HG03521 (cell line): ENCODE results near the gene ZNF655.
"Not testable (repeated sequence)": the region's sequence is repeated elsewhere in the genome, so short reads cannot be mapped to it uniquely, and the experiment has no call there.

Experiments used
- ATAC-seq: cut with Tn5 transposase; IDR thresholded peaks from one replicate; pipeline ENCODE4 v1.9.1; 2021; ENCODE audit warnings: mild to moderate bottlenecking, moderate library complexity; ENCODE audit not compliant: unreplicated experiment

The ZNF655 gene

DNA sequence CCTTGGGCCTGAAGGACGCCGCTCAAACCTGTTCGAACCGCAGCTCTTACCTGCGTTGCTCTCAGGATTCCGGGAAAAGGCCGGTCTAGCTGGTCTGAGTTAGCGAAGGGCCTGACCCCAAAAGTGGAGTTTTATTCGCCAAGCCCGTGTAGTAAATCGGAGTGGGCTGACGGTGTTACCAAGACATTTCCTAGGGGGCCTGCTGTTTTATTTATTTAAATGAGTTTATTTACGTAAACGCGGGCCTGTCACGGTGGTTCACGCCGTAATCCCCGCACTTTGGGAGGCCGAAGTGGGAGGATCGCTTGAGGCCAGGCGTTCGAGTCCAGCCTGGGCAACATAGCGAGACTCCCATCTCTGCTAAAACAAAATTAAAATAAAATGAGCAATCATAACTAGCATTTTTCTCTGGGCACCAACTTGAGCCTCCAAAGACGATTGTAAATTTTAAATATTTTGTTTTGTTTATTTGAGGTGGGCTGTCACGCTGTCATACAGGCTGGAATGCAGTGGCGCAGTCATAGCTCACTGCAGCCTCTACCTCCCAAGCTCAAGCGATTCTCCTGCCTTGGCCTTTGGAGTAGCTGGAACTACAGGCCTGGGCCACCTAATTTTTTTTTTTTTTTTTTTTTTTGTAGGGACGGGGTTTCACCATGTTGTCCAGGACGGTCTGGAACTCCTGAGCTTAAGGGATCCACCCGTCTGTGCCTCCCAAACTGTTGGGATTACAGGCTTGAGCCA, 903 bp downstream of the ZNF655 start:
- ATAC-seq = no peak

DNA sequence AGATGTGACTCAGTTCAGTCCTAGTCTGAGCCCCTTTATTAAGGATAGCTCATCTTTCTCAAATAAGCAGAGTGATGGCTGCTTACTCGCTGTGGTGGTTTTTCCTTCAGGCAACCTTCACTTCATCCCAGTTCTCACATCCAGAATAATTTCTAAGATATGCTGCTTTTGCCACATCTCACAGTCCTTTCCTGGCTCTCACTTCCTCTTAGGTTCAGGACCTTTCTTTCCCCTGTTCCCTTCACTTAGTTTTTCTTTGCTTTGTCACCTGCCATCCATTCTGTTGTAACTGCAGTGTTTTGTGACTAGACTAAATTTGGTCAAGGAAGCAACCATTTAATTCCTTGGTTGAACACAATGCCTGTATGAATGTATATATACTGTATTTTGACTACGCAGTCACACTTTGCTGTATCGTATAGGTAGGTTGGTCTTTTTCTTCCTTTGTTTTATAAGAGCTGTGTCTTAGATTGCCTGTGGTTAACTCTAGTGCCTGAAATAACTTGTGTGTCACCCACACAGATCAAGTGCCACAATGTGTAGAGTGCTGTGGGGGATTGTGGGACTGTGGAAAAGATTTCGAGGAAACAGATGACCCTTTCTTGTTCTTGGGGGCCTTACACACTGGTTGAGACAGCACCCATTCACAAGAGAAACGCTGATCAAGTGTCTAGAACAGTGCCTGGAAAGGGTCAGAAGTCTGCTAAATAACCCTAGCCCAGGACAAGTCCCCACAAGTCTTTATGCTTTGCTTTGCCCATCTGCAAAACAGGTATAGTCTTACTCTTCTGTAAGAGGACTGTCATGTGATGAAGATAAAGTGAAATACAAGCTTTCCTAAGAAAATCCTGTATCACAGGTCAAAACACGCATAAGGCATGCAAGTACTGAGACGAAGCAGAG, 2.6 kb downstream of the ZNF655 start:
- ATAC-seq = no peak

DNA sequence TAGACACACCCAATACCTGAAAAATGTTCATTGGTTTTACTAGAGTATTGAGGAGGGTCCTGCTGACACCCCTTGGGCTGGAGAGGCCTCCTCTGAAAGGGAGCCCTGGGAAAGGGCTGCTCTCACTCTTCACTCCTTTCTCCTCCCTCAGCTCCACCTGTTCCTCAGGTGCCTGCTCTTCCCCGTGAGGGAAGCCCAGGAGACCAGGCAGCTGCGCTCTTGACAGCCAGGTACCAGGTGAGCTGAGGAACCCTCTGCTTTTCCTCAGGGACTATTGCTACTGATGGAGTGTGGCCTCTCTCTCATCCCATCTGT, 3.3 kb downstream of the ZNF655 start:
- ATAC-seq = no peak

DNA sequence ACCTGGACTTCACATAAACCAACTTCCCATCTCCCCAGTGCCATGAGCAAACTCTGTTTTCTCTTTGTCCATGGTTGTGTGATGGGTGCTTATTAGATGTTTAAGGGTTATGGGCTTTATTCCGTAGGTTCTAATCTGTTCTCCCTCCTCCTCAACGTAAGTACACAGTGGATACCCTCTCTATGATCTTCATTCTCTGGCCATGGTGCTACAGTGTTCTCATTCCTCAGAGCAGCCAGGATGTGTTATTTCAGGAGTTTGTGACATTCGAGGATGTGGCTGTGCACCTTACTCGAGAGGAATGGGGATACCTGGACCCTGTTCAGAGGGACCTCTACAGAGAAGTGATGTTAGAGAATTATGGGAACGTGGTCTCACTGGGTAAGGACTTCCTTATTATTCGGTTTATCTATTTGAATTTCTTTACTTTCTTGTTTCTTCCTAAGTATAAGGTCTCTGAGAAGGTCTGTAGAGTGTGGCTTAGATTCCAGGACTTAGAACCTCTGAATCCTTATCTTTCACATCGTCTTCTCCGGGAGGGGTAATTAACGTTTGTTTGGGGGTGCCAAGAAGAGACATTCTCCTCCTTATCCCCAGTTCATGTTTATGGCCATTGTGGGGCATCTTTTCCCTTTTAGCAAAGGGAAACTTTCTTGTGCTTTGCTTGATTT, 3.8 kb downstream of the ZNF655 start:
- ATAC-seq = no peak

DNA sequence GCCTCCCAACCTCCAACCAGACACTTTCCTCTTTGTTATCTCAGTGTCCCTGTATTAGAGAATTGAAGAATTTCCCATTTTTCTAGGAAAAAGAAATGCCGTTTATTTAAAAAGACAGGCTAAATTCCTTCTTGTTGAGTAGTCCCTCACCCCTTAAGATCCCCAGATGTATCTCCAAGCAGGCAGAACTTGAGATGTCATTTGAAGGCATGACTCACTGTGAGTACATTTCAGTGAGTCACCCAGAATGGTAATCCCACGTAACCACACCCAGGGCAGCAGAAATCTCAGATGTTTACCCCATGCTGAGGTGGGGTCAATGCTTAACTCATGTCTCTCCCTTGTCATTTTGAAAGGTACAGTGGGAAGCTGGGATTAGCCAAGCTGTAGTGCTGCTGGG, 4.4 kb downstream of the ZNF655 start:
- ATAC-seq = no peak

DNA sequence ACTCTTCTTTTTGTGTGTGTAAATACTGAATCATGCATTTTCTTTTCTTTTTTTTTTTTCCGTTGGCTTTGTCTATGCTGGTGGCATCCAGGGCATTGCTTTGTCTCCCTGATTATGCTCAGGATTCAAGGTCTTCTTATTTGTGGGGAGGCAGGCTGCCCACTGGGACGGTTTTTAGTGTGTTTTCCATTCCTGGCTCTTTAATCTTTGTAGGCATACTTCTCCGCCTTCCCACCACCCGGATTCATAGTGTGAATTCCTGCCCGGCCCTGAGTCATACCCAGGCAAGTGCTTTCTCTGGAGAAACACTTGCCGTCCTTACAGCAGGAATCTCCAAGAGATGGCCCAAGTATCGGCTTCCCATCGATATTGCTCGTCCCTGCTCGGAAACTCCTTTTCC, 5.2 kb downstream of the ZNF655 start:
- no peak for ATAC-seq

DNA sequence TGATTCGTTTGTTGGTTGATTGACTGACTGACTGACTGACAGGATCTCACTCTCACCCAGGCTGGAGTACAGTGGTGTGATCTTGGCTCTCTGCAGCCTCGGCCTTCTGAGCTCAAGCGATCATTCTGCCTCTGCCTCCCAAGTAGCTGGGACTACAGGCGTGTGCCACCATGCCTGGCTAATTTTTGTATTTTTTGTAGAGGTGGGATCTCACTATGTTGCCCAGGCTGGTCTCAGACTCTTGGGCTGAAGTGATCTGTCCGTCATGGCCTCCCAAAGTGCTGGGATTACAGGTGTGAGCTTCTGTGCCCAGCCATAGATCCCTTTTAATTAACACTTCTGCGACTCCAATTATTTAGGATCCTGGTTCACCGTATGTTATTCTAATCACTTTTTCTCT, 10.3 kb downstream of the ZNF655 start:
- ATAC-seq = not testable (repeated sequence)

DNA sequence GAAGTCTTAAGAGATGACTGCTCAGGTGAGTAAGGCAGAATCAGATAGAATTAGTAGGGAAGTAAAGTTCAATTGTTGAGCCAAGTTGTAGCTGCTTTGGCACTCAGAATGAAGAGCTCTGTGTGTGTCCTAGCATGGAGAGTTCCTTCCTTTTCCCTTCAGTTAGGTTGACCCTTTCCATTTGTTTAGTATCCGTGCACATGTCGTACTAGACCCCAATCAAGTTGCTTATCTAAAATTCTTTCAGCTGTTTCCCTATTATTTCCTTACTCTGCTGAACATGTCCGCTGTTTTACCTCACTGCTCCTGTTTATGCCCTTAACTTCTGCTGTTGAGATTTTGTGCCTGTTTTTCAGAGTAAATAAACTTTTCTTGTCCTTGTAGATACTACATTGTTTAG, 13.3 kb downstream of the ZNF655 start:
- ATAC-seq = no peak

DNA sequence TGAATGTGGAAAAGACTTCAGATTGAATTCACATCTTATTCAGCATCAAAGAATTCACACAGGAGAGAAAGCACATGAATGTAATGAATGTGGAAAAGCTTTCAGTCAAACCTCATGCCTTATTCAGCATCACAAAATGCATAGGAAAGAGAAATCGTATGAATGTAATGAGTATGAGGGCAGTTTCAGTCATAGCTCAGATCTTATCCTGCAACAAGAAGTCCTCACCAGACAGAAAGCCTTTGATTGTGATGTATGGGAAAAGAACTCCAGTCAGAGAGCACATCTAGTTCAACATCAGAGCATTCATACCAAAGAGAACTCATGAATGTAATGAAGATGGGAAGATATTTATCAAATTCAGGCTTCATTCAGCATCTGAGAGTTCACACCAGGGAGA, 14.8 kb downstream of the ZNF655 start:
- ATAC-seq = no peak

DNA sequence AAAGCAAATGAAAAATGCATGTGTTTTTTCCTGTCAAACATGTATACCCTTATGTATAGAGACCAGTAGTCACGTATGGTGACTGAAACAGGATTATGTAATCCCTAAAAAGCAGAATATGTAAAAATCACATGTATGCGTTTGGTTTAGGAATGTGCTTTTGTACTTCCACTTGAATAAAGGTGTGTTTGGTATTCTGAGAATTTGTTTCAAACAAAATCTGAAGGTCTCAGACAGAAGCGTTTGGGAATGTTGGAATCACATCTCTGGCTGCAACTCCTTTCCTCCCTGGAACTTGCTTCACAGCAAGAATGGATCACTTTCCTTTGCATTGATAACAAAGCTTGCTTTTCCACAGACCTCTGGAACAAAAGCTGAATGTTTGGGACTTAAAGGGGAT, 17.8 kb downstream of the ZNF655 start:
- ATAC-seq = no peak

DNA sequence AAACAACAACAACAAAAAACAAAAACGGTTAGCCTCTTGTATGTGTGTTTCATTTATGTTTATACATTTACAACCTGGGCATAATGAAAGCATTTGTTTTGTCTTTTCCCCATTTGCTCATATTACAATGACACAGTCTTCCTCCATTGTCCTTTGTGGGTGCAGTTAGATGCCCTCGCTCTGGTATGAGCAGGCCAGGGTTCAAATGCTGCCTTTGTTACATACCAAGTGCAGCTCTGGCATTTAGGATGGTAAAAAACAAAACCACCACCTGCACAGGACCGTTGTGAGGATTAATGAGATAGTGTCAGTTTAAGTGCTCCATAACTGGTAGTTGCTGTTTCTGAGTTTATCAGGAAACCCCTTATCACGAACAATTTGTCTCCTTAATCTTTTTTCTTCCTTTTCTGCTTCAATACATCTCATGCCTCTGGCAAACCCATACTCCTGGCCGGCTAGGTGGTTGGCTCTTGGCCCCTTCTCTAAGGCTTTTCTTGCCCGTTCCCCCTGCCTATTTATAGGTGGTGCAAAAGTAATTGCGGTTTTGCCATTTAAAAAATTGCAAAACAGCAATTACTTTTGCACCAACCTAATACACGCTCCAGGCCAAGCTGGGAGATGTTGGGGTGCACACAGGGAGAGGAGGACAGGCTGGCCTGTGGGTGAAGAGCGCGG, 21.0 kb downstream of the ZNF655 start:
- no peak for ATAC-seq

DNA sequence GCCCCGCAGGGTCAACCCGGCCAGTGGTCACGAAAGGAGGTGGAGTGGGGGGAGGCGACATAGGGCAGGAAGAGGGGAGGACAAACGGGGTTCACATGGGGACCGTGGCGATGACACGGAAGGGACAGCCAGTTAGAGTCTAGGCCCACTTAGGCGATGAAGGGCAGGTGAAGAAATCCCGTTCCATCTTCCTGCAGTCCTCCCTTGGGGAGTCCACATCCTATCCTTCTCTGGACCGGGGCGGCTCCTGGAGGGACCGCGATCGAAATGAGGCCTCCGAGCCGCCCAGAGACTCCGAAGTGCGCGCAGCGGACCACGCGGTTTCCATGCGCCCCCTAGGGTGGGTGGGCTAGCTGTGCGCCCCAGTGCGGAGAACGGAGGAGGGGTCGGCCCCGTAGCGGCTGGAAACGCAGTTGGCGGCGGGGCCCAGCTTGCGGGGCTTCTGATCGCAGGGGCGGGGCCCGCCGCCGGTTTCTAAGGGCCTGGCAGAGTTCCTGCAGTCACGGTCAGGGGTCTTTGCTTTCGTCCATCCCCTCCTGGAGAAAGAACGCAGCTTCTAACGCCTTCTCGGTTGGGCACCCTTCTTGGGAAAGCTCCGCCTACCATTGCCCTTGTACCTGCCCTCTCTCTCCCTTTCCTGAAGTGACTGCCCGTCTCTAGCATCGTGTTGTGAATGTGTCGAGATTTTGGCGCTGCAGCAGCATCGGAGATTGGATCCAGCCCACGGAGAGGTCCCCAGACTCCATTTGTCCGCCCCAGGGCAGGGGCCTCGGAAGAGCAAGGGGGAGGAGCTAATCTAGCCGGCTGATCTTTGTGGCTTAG, 21.7 kb downstream of the ZNF655 start:
- no peak for ATAC-seq

DNA sequence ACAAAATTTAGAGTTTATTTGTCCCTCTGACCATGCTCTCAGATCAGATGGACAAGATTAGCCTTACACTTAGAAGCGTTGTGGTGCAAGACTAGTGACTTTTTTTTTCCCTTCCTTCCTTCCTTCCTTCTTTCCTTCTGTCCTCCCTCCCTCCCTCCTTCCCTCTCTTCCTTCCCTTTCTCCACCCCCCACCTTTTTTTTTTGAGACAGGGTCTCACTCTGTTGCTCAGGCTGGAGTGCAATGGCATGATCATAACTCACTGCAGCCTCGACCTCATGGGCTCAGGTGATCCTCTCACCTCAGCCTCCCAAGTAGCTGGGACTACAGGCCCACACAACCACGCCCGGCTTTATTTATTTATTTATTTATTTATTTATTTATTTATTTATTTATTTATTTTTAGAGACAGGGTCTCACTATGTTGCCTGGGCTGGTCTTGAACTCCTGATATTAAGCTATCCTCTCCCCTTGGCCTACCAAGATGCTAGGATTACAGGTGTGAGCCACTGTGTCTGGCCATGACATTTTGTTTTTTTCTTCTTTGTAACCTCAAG, 22.4 kb downstream of the ZNF655 start:
- not testable (repeated sequence) for ATAC-seq

DNA sequence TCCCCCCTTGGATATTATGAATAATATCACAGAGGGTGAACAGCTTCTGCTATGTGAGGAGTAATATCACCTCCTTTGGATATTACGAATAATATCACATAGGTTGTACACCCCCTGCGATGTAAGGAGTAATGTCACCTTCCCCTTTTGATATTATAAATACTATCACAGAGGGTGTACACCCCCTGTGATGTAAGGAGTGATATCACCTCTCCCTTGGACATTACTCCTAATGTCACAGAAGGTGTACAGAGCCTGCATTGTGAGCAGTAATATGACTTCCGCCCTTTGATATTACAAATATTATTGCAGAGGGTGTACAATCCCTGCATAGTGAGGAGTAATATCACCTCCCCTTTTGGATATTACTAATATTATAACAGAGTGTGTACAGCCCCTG, 30.4 kb downstream of the ZNF655 start:
- ATAC-seq = no peak

DNA sequence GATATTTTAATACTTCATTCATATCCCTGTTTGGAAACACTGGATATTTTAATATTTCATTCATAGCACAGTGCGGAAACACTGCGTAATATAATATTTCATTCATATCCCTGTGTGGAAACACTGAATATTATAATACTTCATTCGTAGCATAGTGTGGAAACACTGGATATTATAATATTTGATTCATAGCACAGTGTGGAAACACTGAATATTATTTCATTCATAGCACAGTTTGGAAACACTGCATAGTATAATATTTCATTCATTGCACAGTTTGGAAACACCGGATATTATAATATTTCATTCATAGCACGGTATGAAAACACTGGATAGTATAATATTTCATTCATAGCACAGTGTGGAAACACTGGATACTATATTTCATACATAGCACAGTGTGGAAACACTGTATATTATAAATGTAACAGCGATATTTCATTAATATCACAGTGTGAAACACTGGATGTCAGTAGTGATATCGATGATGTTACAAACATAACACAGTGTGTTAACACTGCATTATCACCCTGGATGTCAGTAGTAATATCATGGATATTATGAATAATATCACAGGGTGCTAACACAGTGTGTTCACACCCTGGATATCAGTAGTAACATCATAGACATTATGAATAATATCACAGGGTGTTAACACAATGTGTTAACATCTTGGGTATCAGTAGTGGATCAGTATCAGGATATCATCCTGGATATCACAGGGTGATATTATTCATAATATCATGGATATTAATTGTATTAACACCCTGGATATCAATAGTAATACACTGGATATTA, 36.7 kb downstream of the ZNF655 start:
- no peak for ATAC-seq

DNA sequence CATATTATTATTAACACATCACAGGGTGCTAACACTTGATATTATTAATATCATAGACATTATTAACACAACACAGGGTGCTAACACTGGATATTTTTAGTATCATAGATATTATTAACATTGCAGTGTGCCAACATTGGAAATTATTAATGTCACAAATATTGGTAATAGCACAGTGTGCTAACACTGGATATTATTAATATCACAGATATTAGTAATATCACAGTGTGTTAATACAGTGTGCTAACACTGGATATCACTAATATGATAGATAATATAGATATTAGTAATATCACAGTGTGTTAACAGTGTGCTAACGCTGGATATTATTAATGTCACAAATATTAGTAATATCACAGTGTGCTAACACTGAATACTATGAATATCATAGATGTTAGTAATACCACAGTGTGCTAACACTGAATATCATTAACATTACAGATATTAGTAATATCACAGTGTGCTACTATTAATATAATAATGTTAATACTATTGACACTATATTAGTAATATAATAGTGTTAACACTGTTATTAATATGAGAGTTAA, 38.0 kb downstream of the ZNF655 start:
- ATAC-seq = no peak

DNA sequence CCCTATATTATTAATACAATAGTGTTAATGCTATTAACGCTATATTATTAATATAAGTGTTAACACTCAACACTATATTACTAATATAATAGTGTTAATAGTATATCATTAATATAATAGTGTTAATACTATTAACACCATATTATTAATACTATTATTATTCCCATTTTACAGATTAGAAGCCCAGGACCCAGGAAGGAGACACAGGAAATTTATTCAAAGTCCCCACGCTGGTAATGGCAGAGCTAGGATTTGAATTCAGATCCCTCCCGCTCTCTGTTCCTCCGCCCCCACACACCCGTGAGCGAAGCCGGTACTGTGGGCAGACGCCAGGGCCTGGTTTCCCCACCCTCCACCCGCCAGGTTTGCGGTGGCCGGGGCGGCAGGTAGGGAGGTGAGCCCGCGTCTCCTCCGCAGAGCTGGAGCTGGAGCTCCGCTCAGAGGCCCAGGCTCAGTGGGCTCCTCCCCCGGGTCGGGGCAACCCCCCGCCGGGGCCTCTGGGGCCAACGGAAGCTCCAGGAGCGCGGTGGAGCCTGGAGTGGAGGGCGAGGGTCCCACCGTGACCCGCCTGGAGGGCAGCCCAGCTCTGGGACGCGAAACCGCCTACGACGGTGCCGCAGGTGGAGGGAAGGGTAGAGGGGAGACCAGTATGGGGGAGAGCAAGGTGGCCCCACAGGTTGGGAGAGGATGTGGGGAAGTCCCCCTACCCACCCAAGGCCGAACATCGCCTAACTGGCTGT, 39.5 kb downstream of the ZNF655 start, which contains the start of gene TMEM225B:
Gene TMEM225B (plus strand): TSS at position 506 of the 740 bp plus-strand sequence. CDS start 6,122 bp downstream, outside the sequence.
- no peak for ATAC-seq

DNA sequence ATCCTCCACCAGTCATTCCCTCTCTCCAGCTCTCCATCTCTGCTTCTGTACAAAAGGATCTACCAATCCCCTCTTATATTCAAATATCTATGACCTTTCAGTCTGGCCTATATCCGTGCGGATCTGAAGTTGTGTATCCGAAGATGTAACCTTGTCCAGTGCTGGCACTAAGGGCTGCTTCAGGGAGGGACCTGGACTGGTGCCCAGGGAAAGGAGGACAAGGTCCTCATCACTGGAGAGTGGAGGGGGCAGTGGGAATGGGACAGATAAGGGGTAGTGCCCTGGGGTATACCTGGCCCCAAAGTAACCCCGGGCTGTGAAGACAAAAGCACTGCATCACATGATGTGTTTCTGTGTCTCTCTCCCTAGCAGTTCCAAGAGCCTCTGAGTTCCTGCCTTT, 41.4 kb downstream of the ZNF655 start:
- ATAC-seq = no peak
